Rectal smooth muscle tissue (tissue), 1 donor: Measurements from ENCODE around the gene ARHGAP22.

ENCODE experiments used
- H3K27ac ChIP-seq: one replicate; pipeline ENCODE4 v1.7.0; 2013; ENCODE audit warnings: low read depth, low read length, inconsistent platforms
- H3K27me3 ChIP-seq: one replicate; pipeline ENCODE4 v1.7.0; 2013; ENCODE audit warnings: low read length; ENCODE audit not compliant: control insufficient read depth, insufficient read depth
- H3K36me3 ChIP-seq: one replicate; pipeline ENCODE4 v1.7.0; 2013; ENCODE audit warnings: low read length; ENCODE audit not compliant: control insufficient read depth, insufficient read depth
- H3K4me1 ChIP-seq: one replicate; pipeline ENCODE4 v1.7.0; 2013; ENCODE audit warnings: low read length; ENCODE audit not compliant: control insufficient read depth, insufficient read depth
- H3K4me3 ChIP-seq: one replicate; pipeline ENCODE4 v1.7.0; 2013; ENCODE audit warnings: low read length
- H3K9ac ChIP-seq: one replicate; pipeline ENCODE4 v1.7.0; 2013; ENCODE audit warnings: low read length

Gene ARHGAP22

GRCh38 chr10:48609899-48610584 lies 5.2 kb upstream of the ARHGAP22 start:
- H3K27ac ChIP-seq = no peak overlapping the region
- H3K4me1 ChIP-seq = no peaks in the 10 kb centered on the region

GRCh38 chr10:48609441-48609840 lies 4.6 kb upstream of the ARHGAP22 start:
- Histone ChIP-seq H3K4me1 (no peaks in the 10 kb centered on the region), H3K27ac (no peak overlapping the region), H3K27me3 (no peaks in the 10 kb centered on the region), H3K36me3 (no peaks in the 10 kb centered on the region), H3K9ac (no peak overlapping the region), H3K4me3 (no peak overlapping the region)

More at GRCh38 chr10:48609899-48610584, 5.2 kb upstream of the ARHGAP22 start:
- Histone ChIP-seq H3K9ac (no peak overlapping the region), H3K36me3 (no peaks in the 10 kb centered on the region), H3K4me3 (no peak overlapping the region), H3K27me3 (no peaks in the 10 kb centered on the region)

GRCh38 chr10:48608976-48609375 lies 4.1 kb upstream of the ARHGAP22 start:
- no peaks in the 10 kb centered on the region for H3K4me1 ChIP-seq
- no peak overlapping the region for H3K4me3 ChIP-seq
- peaks cover 1% of the 10 kb centered on the region for H3K27me3 ChIP-seq
- H3K36me3 ChIP-seq = no peaks in the 10 kb centered on the region
- H3K9ac ChIP-seq = no peak overlapping the region
- no peak overlapping the region for H3K27ac ChIP-seq

- no peak overlapping the region for H3K27ac ChIP-seq
- H3K36me3 ChIP-seq = no peaks in the 10 kb centered on the region
- no peak overlapping the region for H3K9ac ChIP-seq
- H3K4me3 ChIP-seq = no peak overlapping the region
- no peaks in the 10 kb centered on the region for H3K4me1 ChIP-seq
- H3K27me3 ChIP-seq = peaks cover 4% of the 10 kb centered on the region
Measured at GRCh38 chr10:48608279-48608681, 3.4 kb upstream of the ARHGAP22 start.

- Histone ChIP-seq H3K27me3 (peaks cover 4% of the 10 kb centered on the region), H3K4me1 (no peaks in the 10 kb centered on the region)
Measured at GRCh38 chr10:48607356-48608278, 2.7 kb upstream of the ARHGAP22 start.

GRCh38 chr10:48606530-48607355 lies 1.9 kb upstream of the ARHGAP22 start:
- Histone ChIP-seq H3K4me3 (no peak overlapping the region), H3K27ac (no peak overlapping the region), H3K27me3 (peaks cover 4% of the 10 kb centered on the region), H3K36me3 (no peaks in the 10 kb centered on the region), H3K9ac (no peak overlapping the region), H3K4me1 (no peaks in the 10 kb centered on the region)

More at GRCh38 chr10:48607356-48608278, 2.7 kb upstream of the ARHGAP22 start:
- no peak overlapping the region for H3K9ac ChIP-seq
- no peaks in the 10 kb centered on the region for H3K36me3 ChIP-seq
- H3K27ac ChIP-seq = no peak overlapping the region
- no peak overlapping the region for H3K4me3 ChIP-seq

- Histone ChIP-seq H3K9ac (no peak overlapping the region), H3K4me1 (no peaks in the 10 kb centered on the region), H3K27me3 (peaks cover 4% of the 10 kb centered on the region), H3K4me3 (no peak overlapping the region), H3K36me3 (no peaks in the 10 kb centered on the region), H3K27ac (no peak overlapping the region)
Measured at GRCh38 chr10:48605786-48606529, 1.1 kb upstream of the ARHGAP22 start.

- H3K4me3 ChIP-seq = peak overlapping the region; percentile 67
- no peaks in the 10 kb centered on the region for H3K36me3 ChIP-seq
- H3K4me1 ChIP-seq = no peaks in the 10 kb centered on the region
- H3K9ac ChIP-seq = no peak overlapping the region
- no peak overlapping the region for H3K27ac ChIP-seq
- H3K27me3 ChIP-seq = peaks cover 4% of the 10 kb centered on the region
Measured at GRCh38 chr10:48604039-48604990, 558 bp downstream of the ARHGAP22 start.

- H3K4me1 ChIP-seq = no peaks in the 10 kb centered on the region
- no peak overlapping the region for H3K9ac ChIP-seq
- H3K4me3 ChIP-seq = no peak overlapping the region
- H3K36me3 ChIP-seq = no peaks in the 10 kb centered on the region
- peaks cover 4% of the 10 kb centered on the region for H3K27me3 ChIP-seq
- H3K27ac ChIP-seq = no peak overlapping the region
Measured at GRCh38 chr10:48603421-48604038, 1.3 kb downstream of the ARHGAP22 start.

GRCh38 chr10:48602401-48603135 lies 2.3 kb downstream of the ARHGAP22 start:
- no peaks in the 10 kb centered on the region for H3K4me1 ChIP-seq
- no peak overlapping the region for H3K27ac ChIP-seq
- no peak overlapping the region for H3K9ac ChIP-seq
- peaks cover 4% of the 10 kb centered on the region for H3K27me3 ChIP-seq
- no peaks in the 10 kb centered on the region for H3K36me3 ChIP-seq
- no peak overlapping the region for H3K4me3 ChIP-seq
